KOPT-K1 (cell line): ENCODE results near the gene LRRC37A2.
"Not testable (repeated sequence)": the region's sequence is repeated elsewhere in the genome, so short reads cannot be mapped to it uniquely, and the experiment has no call there.

Experiments
- H3K27ac ChIP-seq: fragments of 200-600 bp; sonication (generic); 2 replicates; pipeline ENCODE4 v1.5.1; 2016; ENCODE audit warnings: antibody characterized with exemption, mild to moderate bottlenecking, low read depth, low read length; ENCODE audit not compliant: poor library complexity, severe bottlenecking
- H3K36me3 ChIP-seq: fragments of 200-600 bp; sonication (generic); 2 replicates; pipeline ENCODE4 v1.5.1; 2017; ENCODE audit warnings: antibody characterized with exemption, mild to moderate bottlenecking, low read length, moderate library complexity; ENCODE audit not compliant: insufficient read depth
- H3K9me3 ChIP-seq: fragments of 200-600 bp; sonication (generic); 2 replicates; pipeline ENCODE4 v1.5.1; 2017; ENCODE audit warnings: antibody characterized with exemption, low read length, mild to moderate bottlenecking; ENCODE audit not compliant: insufficient read depth, poor library complexity, severe bottlenecking

The LRRC37A2 gene

GRCh38 chr17:46512168-46512567 lies at the start of gene LRRC37A2:
Gene LRRC37A2, plus strand, starts transcription at chr17:46512468. Its CDS starts 245 bp downstream, at chr17:46512713.
- H3K9me3 ChIP-seq, H3K36me3 ChIP-seq, H3K27ac ChIP-seq: not testable (repeated sequence)

GRCh38 chr17:46467618-46468017 lies 44.6 kb upstream of the LRRC37A2 start:
- not testable (repeated sequence) for H3K36me3 ChIP-seq, H3K9me3 ChIP-seq, H3K27ac ChIP-seq

- H3K36me3 ChIP-seq, H3K27ac ChIP-seq, H3K9me3 ChIP-seq: not testable (repeated sequence)
Measured at GRCh38 chr17:46474489-46474888, 37.8 kb upstream of the LRRC37A2 start.

- H3K27ac ChIP-seq, H3K36me3 ChIP-seq, H3K9me3 ChIP-seq: not testable (repeated sequence)
Measured at GRCh38 chr17:46475583-46475982, 36.7 kb upstream of the LRRC37A2 start.

GRCh38 chr17:46478823-46479222 lies 33.4 kb upstream of the LRRC37A2 start:
- not testable (repeated sequence) for H3K36me3 ChIP-seq, H3K9me3 ChIP-seq, H3K27ac ChIP-seq

- not testable (repeated sequence) for H3K36me3 ChIP-seq, H3K9me3 ChIP-seq, H3K27ac ChIP-seq
Measured at GRCh38 chr17:46481310-46481709, 31.0 kb upstream of the LRRC37A2 start.

GRCh38 chr17:46492021-46492420 lies 20.2 kb upstream of the LRRC37A2 start:
- H3K36me3 ChIP-seq, H3K27ac ChIP-seq, H3K9me3 ChIP-seq: not testable (repeated sequence)

- not testable (repeated sequence) for H3K27ac ChIP-seq, H3K9me3 ChIP-seq
- peaks cover 17% of the 10 kb centered on the region for H3K36me3 ChIP-seq
Measured at GRCh38 chr17:46499437-46500139, 12.7 kb upstream of the LRRC37A2 start.

- H3K9me3 ChIP-seq, H3K27ac ChIP-seq: not testable (repeated sequence)
- peaks cover 11% of the 10 kb centered on the region for H3K36me3 ChIP-seq
Measured at GRCh38 chr17:46505896-46506295, 6.4 kb upstream of the LRRC37A2 start.

GRCh38 chr17:46534716-46535115 lies 22.4 kb downstream of the LRRC37A2 start:
- not testable (repeated sequence) for H3K9me3 ChIP-seq, H3K27ac ChIP-seq, H3K36me3 ChIP-seq

- peak overlapping the region; percentile 1 for H3K27ac ChIP-seq
- H3K9me3 ChIP-seq, H3K36me3 ChIP-seq: not testable (repeated sequence)
Measured at GRCh38 chr17:46548607-46549006, 36.3 kb downstream of the LRRC37A2 start.

GRCh38 chr17:46559155-46559554 lies 46.9 kb downstream of the LRRC37A2 start:
- not testable (repeated sequence) for H3K36me3 ChIP-seq, H3K27ac ChIP-seq, H3K9me3 ChIP-seq

GRCh38 chr17:46560048-46560447 lies 47.8 kb downstream of the LRRC37A2 start:
- H3K27ac ChIP-seq, H3K9me3 ChIP-seq, H3K36me3 ChIP-seq: not testable (repeated sequence)

- H3K36me3 ChIP-seq, H3K9me3 ChIP-seq, H3K27ac ChIP-seq: not testable (repeated sequence)
Measured at GRCh38 chr17:46566284-46566683, 54.0 kb downstream of the LRRC37A2 start.

- not testable (repeated sequence) for H3K9me3 ChIP-seq, H3K36me3 ChIP-seq, H3K27ac ChIP-seq
Measured at GRCh38 chr17:46566980-46567379, 54.7 kb downstream of the LRRC37A2 start.

GRCh38 chr17:46571796-46572195 lies 59.5 kb downstream of the LRRC37A2 start:
- not testable (repeated sequence) for H3K36me3 ChIP-seq, H3K27ac ChIP-seq, H3K9me3 ChIP-seq
